WERI-Rb-1 (cell line): Measurements from ENCODE around the gene NBR1.
"Not testable (repeated sequence)": the region's sequence is repeated elsewhere in the genome, so short reads cannot be mapped to it uniquely, and the experiment has no call there.

ENCODE experiments used
- DNase-seq: peaks from one replicate; pipeline ENCODE4 v3.0.0-alpha.2; 2020
- H3K27ac ChIP-seq: fragments of 250-450 bp; sonication (Bioruptor Pico); 2 replicates; pipeline ENCODE4 v1.5.1; 2020; ENCODE audit warnings: mild to moderate bottlenecking, moderate library complexity
- H3K27me3 ChIP-seq: fragments of 250-450 bp; sonication (Bioruptor Pico); 2 replicates; pipeline ENCODE4 v1.5.1; 2021; ENCODE audit warnings: mild to moderate bottlenecking, low read depth, moderate library complexity; ENCODE audit not compliant: insufficient read depth, severe bottlenecking
- H3K36me3 ChIP-seq: fragments of 250-450 bp; sonication (Bioruptor Pico); 2 replicates; pipeline ENCODE4 v1.5.1; 2020; ENCODE audit warnings: mild to moderate bottlenecking, moderate library complexity
- H3K4me3 ChIP-seq: 2 replicates; pipeline ENCODE4 v1.5.1; 2011; ENCODE audit warnings: low read depth, mild to moderate bottlenecking, control low read depth, low read length
- H3K9me3 ChIP-seq: fragments of 250-450 bp; sonication (Bioruptor Pico); 2 replicates; pipeline ENCODE4 v1.5.1; 2021; ENCODE audit warnings: mild to moderate bottlenecking, moderate library complexity; ENCODE audit not compliant: severe bottlenecking
- TF ChIP-seq, protein P1 (sequence below): IDR thresholded peaks from 2 replicates; pipeline ENCODE4 v1.5.1; 2011; ENCODE audit warnings: low read depth, mild to moderate bottlenecking, control low read depth, inconsistent platforms, low read length

NBR1 gene

DNA sequence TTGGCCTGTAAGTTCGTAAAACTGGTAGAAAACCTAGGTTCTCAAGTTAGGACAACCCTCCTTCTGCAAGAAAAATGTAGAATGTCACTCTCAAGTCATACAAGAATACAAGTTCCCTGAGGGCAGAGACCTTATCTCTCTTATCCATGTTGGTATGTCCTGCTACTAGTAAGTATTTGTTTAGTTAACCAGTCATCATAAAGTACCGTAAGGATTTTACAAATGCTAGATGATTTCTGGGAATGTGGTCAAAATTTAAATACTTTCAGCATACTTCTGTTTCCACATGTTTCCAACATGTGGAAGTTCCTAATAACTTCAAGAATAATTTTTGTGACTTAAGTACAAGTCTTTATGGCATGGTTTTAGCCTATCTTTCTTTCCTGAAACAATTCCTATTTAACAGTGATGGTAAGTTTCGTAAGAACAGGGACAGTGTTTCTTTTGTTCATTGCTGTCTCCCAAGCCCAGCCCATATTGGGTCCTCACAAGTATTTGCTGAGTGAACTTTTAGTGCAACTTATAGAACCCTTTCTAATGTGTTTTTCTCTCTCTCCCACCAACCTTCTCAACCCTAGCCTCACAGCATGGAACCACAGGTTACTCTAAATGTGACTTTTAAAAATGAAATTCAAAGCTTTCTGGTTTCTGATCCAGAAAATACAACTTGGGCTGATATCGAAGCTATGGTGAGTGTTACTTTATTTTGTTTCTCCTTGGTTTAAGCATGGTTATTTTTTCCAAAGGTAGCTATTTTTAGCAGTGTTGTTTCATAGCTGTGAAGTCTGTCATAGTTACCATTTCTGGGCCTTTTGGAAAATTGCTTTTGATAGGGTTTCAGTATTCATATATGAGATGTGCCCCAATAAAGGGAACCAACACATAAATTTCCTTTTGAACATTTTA lies 4.5 kb downstream of the NBR1 start:
- DNase-seq, result no peak
- TF ChIP-seq, protein P1, sequence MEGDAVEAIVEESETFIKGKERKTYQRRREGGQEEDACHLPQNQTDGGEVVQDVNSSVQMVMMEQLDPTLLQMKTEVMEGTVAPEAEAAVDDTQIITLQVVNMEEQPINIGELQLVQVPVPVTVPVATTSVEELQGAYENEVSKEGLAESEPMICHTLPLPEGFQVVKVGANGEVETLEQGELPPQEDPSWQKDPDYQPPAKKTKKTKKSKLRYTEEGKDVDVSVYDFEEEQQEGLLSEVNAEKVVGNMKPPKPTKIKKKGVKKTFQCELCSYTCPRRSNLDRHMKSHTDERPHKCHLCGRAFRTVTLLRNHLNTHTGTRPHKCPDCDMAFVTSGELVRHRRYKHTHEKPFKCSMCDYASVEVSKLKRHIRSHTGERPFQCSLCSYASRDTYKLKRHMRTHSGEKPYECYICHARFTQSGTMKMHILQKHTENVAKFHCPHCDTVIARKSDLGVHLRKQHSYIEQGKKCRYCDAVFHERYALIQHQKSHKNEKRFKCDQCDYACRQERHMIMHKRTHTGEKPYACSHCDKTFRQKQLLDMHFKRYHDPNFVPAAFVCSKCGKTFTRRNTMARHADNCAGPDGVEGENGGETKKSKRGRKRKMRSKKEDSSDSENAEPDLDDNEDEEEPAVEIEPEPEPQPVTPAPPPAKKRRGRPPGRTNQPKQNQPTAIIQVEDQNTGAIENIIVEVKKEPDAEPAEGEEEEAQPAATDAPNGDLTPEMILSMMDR, result no peak
- Histone ChIP-seq H3K9me3 (no peaks in the 10 kb centered on the region), H3K36me3 (peaks cover 37% of the 10 kb centered on the region), H3K27me3 (no peaks in the 10 kb centered on the region), H3K4me3 (no peak overlapping the region), H3K27ac (no peak overlapping the region)

DNA sequence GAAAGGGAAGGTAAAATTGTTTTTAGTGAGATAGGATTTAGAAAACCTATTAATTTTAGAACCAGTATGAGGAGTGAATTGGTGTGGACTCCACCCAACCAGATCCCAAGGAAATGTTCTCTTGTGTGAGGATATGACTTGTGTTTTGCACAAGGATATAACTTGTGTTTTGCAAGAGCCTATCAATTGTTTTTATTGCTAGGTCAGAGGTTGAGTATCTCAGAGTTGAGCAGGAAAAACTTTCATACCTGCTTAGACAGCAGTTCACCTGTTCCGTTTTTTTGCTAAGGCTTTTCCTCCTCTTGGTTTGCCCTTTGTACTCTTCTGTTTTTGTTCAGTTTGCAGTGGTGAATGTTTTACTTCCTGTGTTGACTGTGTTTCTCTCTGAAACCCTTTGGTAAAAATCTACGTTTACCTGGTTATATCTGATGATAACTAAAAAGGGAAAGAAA lies 5.1 kb downstream of the NBR1 start:
- peaks cover 41% of the 10 kb centered on the region for H3K36me3 ChIP-seq
- no peaks in the 10 kb centered on the region for H3K27me3 ChIP-seq
- TF ChIP-seq, protein P1, result no peak
- no peak overlapping the region for H3K27ac ChIP-seq
- H3K4me3 ChIP-seq, result no peak overlapping the region
- H3K9me3 ChIP-seq, result no peaks in the 10 kb centered on the region
- no peak for DNase-seq

DNA sequence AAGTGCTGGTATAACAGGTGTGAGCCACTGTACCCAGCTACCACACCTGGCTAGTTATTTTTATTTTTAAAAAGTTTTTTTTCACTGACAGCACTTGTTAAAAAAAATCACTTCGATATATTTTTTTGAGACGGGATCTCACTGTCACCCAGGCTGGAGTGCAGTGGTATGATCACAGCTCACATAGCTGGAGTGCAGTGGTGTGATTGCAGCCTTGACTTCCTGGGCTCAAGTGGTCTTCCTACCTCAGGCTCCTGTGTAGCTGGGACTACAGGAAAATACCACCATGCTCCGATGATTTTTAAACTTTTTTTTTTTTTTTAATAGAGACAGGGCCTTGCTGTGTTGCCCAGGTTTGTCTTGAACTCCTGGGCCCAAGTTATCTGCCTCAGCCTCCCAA lies 12.9 kb downstream of the NBR1 start:
- H3K36me3 ChIP-seq, result peaks cover 28% of the 10 kb centered on the region
- H3K27me3 ChIP-seq, result no peaks in the 10 kb centered on the region

DNA sequence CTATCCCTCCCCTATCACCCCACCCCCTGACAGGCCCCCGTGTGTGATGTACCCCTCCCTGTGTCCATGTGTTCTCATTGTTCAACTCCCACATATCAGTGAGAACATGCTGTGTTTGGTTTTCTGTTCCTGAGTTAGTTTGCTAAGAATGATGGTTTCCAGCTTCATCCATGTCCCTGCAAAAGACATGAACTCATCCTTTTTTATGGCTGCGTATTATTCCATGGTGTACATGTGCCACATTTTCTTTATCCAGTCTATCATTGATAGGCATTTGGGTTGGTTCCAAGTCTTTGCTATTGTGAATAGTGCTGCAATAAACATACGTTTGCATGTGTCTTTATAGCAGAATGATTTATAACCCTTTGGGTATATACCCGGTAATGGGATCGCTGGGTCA lies 15.6 kb downstream of the NBR1 start:
- not testable (repeated sequence) for H3K9me3 ChIP-seq, H3K27ac ChIP-seq, DNase-seq, H3K27me3 ChIP-seq, H3K4me3 ChIP-seq
- H3K36me3 ChIP-seq, result peaks cover 36% of the 10 kb centered on the region

More for the DNA sequence above, 12.9 kb downstream of the NBR1 start:
- TF ChIP-seq, protein P1, result no peak
- Histone ChIP-seq H3K4me3 (no peak overlapping the region), H3K27ac (no peak overlapping the region), H3K9me3 (no peaks in the 10 kb centered on the region)
- no peak for DNase-seq

DNA sequence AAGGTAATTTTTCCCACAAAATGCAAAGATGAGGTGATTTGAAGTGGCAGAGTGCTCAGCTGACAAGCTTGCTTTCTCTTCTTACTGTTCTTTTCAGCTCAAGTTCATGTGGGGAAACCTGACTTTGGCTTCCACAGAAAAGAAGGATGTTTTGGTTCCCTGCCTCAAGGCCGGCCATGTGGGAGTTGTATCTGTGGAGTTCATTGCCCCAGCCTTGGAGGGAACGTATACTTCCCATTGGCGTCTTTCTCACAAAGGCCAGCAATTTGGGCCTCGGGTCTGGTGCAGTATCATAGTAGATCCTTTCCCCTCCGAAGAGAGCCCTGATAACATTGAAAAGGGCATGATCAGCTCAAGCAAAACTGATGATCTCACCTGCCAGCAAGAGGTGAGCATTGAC lies 22.2 kb downstream of the NBR1 start:
- Histone ChIP-seq H3K9me3 (no peaks in the 10 kb centered on the region), H3K27me3 (no peaks in the 10 kb centered on the region), H3K4me3 (no peak overlapping the region), H3K36me3 (peaks cover 94% of the 10 kb centered on the region), H3K27ac (no peak overlapping the region)
- TF ChIP-seq, protein P1, result no peak
- no peak for DNase-seq

DNA sequence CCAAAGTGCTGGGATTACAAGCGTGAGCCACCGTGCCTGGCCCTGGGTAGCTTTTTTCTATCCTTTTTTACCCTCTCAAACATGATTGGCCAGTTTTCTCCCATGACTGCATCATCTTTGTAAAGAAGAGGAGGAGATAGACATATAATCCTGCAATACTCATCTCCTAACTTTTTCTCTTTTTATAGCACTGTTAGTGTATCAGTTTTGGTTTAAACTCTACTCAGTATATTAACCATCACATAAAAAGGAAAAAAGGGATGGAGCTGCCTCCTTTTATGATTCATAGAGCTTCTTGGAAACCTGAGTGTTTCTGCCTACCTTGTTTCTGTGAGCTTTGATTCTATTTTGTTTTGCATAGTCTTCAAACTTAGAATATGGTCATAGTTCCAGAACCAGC lies 28.6 kb downstream of the NBR1 start:
- peaks cover 91% of the 10 kb centered on the region for H3K36me3 ChIP-seq
- no peaks in the 10 kb centered on the region for H3K9me3 ChIP-seq
- H3K27me3 ChIP-seq, result no peaks in the 10 kb centered on the region
- DNase-seq, result no peak
- H3K27ac ChIP-seq, result no peak overlapping the region
- H3K4me3 ChIP-seq, result no peak overlapping the region
- TF ChIP-seq, protein P1, result no peak
